Fibroblast of peridontal ligament (primary cell): ENCODE results near the gene ATN1.

ENCODE experiments used
- DNase-seq: peaks from one replicate; pipeline ENCODE4 v3.0.0-alpha.2; 2010; ENCODE audit errors: extremely low read depth

ATN1 gene

GRCh38 chr12:6925239-6925539, 2.6 kb upstream of the ATN1 start:
- DNase-seq = no peak

DNA sequence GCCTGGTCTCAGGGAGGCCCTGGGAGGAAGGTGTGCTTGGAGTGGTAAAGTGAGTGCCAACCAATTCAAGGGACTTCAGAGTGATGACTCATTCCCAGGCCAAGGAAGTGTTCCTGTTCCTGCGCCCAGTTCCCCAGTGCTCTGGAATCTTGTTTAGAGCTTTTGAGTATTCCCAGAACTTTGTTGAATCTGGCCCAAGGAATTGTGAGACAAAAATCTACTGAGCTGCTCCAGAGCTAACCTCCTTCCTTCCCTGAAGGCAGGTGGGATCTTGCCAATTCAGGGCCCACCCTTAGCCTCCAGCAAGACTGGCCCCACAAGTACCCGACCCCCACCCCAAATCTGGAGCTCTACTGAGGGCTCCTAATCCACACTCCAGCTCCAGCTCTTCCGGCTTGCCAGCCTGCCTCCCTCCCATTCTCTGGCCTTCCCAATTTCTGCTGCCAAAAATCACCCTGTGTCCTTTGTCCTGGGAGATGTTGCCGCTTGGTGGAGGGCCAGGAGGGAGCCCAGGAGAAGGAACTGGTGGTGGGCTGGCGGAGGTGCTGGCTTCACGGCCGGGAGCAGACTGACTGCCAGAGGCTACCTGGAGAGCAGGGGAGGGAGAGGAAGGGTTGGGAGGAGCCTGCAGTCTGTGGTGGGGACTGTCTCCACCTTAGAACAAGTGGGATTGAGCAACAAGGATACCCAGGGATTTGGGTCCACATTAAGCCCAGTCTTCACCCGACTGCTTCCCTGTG, 2.0 kb upstream of the ATN1 start:
- peak; percentile 92 for DNase-seq

GRCh38 chr12:6928022-6928702, 403 bp downstream of the ATN1 start:
- no peak for DNase-seq

- no peak for DNase-seq
Observed at GRCh38 chr12:6928703-6929407, 1.1 kb downstream of the ATN1 start.

DNA sequence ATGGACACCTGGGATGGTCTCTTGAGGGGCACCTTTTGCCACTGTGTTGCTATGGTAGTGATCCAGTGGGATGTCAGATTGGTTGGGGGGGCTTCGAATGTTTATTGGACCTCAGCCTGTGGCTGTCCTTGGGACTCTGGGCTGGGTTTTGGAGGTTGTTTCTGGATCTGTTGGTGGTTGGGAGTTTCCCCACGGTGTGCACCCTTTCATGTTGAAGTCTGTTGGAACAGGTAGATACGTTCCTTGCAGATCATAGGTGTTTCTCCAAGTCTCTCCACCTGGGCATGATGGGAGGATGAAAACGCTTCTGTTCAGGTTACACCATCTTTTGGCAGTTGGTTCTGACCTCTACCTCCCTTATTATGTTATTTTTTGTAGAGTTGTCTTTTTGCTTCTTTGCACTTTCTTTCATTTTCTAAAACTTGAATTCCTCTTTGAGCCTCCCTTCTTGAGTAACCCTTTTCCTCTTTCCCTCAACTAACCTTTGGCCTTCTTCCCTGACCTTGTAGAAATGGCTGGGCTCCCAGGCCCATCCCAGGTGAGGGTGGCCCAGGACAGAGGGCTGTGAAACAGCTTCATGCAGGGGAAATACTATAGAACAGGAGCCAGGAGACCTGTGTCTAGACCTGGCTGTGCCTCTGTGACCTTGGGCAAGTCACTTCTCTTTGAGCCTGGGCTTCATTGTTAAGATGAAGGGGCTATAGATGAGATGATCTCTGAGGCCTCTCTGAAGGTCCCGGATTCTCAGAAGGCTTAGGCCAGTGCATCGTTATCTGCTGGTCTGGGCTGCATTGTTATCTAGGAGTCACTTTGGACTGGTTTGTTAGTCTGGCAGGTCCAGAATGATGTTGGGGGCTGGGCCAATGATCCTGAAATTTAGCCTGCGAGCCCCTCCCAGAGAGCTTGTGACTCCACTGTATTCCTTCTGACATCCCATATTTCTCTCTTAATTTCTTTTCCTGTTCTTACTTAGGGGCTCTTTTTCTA, 2.0 kb downstream of the ATN1 start:
- DNase-seq = no peak

- no peak for DNase-seq
Observed at GRCh38 chr12:6932766-6933165, 5.0 kb downstream of the ATN1 start.

- no peak for DNase-seq
Observed at GRCh38 chr12:6934110-6934509, 6.4 kb downstream of the ATN1 start.

DNA sequence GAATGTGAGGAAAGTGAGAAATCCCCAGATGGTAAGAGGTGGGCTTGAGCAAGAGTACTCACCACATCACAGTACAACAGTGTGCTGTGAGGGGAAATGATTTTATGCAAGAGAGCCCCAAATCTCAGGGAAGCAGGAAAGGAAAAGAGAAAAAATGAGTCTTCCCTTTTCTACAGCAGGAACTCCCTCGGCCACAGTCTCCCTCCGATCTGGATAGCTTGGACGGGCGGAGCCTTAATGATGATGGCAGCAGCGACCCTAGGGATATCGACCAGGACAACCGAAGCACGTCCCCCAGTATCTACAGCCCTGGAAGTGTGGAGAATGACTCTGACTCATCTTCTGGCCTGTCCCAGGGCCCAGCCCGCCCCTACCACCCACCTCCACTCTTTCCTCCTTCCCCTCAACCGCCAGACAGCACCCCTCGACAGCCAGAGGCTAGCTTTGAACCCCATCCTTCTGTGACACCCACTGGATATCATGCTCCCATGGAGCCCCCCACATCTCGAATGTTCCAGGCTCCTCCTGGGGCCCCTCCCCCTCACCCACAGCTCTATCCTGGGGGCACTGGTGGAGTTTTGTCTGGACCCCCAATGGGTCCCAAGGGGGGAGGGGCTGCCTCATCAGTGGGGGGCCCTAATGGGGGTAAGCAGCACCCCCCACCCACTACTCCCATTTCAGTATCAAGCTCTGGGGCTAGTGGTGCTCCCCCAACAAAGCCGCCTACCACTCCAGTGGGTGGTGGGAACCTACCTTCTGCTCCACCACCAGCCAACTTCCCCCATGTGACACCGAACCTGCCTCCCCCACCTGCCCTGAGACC, 7.8 kb downstream of the ATN1 start:
- peak; percentile 31 for DNase-seq

GRCh38 chr12:6936194-6936635, 8.5 kb downstream of the ATN1 start:
- DNase-seq = no peak

DNA sequence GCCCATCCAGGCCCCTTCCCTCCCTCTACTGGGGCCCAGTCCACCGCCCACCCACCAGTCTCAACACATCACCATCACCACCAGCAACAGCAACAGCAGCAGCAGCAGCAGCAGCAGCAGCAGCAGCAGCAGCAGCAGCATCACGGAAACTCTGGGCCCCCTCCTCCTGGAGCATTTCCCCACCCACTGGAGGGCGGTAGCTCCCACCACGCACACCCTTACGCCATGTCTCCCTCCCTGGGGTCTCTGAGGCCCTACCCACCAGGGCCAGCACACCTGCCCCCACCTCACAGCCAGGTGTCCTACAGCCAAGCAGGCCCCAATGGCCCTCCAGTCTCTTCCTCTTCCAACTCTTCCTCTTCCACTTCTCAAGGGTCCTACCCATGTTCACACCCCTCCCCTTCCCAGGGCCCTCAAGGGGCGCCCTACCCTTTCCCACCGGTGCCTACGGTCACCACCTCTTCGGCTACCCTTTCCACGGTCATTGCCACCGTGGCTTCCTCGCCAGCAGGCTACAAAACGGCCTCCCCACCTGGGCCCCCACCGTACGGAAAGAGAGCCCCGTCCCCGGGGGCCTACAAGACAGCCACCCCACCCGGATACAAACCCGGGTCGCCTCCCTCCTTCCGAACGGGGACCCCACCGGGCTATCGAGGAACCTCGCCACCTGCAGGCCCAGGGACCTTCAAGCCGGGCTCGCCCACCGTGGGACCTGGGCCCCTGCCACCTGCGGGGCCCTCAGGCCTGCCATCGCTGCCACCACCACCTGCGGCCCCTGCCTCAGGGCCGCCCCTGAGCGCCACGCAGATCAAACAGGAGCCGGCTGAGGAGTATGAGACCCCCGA, 9.1 kb downstream of the ATN1 start:
- DNase-seq = no peak

GRCh38 chr12:6937481-6938352, 10.0 kb downstream of the ATN1 start:
- DNase-seq = peak; percentile 91

DNA sequence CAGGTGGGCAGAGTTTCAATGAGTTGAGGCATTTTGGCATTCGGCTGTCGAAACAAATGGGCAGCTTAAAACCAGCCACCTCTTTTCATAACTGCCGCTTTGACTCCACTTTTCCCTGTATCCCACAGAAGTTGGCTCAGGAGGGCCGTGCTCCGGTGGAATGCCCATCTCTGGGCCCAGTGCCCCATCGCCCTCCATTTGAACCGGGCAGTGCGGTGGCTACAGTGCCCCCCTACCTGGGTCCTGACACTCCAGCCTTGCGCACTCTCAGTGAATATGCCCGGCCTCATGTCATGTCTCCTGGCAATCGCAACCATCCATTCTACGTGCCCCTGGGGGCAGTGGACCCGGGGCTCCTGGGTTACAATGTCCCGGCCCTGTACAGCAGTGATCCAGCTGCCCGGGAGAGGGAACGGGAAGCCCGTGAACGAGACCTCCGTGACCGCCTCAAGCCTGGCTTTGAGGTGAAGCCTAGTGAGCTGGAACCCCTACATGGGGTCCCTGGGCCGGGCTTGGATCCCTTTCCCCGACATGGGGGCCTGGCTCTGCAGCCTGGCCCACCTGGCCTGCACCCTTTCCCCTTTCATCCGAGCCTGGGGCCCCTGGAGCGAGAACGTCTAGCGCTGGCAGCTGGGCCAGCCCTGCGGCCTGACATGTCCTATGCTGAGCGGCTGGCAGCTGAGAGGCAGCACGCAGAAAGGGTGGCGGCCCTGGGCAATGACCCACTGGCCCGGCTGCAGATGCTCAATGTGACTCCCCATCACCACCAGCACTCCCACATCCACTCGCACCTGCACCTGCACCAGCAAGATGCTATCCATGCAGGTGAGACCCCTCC, 10.8 kb downstream of the ATN1 start:
- no peak for DNase-seq

DNA sequence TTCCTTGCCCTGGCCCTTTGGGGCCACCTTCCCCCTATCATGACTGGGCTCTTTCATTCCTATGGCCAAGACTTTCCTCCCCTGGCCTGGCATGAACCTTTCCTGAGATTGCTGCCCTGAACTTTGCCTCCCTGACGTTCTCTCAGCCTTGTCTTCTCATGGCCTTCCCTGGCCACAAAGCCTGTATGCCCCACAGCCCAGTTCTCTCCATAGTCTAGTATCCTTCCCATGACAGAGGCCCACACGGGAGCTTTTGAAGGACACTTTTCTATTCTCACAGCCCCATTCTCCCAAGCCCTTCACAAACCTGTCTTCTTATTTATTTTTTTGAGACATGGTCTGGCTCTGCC, 11.4 kb downstream of the ATN1 start:
- DNase-seq = no peak

- no peak for DNase-seq
Observed at GRCh38 chr12:6941267-6941666, 13.5 kb downstream of the ATN1 start.

GRCh38 chr12:6941782-6942181, 14.0 kb downstream of the ATN1 start:
- no peak for DNase-seq

DNA sequence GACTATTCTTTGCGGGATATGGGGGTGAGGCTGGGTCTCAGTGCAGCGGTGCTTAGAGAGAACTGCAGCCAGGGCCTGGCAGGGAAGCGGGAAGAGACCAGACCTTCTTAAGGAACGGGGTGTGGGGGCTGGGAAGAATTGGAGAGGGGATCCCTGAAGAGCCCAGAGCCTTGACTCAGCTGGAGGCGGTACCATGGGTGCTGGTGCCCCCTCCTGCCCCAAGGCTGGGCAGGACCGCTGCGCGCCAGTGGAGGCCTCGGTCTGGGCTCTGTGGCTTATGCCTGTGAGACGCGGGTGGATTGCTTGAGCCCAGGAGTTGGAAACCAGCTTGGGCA, 14.5 kb downstream of the ATN1 start:
- peak; percentile 27 for DNase-seq

GRCh38 chr12:6943389-6943721, 15.6 kb downstream of the ATN1 start:
- peak; percentile 96 for DNase-seq

DNA sequence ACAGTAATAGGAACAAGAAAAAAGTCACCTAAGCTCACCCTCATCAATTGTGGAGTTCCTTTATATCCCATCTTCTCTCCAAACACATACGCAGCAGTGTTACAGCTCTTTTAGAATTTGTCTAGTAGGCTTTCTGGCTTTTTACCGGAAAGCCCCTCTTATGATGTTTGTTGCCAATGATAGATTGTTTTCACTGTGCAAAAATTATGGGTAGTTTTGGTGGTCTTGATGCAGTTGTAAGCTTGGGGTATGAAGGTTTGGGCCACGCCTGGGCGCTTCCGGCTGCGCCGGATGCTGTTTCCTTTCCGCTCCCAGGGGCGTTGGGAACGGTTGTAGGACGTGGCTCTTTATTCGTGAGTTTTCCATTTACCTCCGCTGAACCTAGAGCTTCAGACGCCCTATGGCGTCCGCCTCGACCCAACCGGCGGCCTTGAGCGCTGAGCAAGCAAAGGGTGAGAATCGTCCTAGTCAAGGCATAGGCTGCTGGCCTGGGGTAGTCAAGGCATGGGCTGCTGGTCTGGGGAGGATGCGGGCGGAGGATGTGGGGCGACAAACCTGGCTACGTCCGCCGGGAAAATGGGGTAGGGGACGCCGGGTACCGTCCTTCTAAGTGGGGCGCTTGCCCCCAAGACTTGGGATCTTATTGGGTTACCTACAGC, 16.1 kb downstream of the ATN1 start, which contains the start of the genes C12orf57 and RNU7-1:
C12orf57 (plus strand) TSS at position 301 of the 659 bp plus-strand sequence; CDS start at position 401, 100 bp downstream.
RNU7-1 (plus strand) TSS at position 95 of the 659 bp plus-strand sequence.
- DNase-seq = peak; percentile 83
